Small intestine (tissue), 7 donors: ENCODE results near the gene DOCK7. TPM values are rescaled to one million over a fixed set of nuclear protein-coding genes. Genes with fewer than 3 reads are reported as not detected.
"Not testable (repeated sequence)": the region's sequence is repeated elsewhere in the genome, so short reads cannot be mapped to it uniquely, and the experiment has no call there.

ENCODE experiments used
- DNase-seq, 2 donors: peaks; one replicate each; pipeline versions ENCODE4 v3.0.0 to v3.0.0-alpha.2; 2013
- FAIRE-seq: peaks from 2 replicates; lab custom pipeline; 2012; peaks lifted over from hg19 to GRCh38; lab: Jason Lieb, UNC
- H3K27ac ChIP-seq, 3 donors: one replicate each; pipeline ENCODE4 v1.5.1; 2013; ENCODE audit warnings: low read length in 2 of 3, mild to moderate bottlenecking in 2 of 3, control low read depth in 1 of 3, inconsistent platforms in 1 of 3, low read depth in 1 of 3, moderate library complexity in 1 of 3
- H3K27me3 ChIP-seq, 3 donors: one replicate each; pipeline ENCODE4 v1.6.1; 2013; ENCODE audit warnings: low read length in 3 of 3, inconsistent platforms in 1 of 3; ENCODE audit not compliant: control insufficient read depth in 3 of 3, insufficient read depth in 3 of 3
- H3K36me3 ChIP-seq, 3 donors: one replicate each; pipeline ENCODE4 v1.6.1; 2013; ENCODE audit warnings: low read length in 3 of 3, inconsistent platforms in 1 of 3, low read depth in 1 of 3, mild to moderate bottlenecking in 1 of 3, moderate library complexity in 1 of 3; ENCODE audit not compliant: control insufficient read depth in 3 of 3, insufficient read depth in 2 of 3
- H3K4me1 ChIP-seq, 3 donors: one replicate each; pipeline ENCODE4 v1.6.1; 2013; ENCODE audit warnings: low read length in 2 of 3, inconsistent platforms in 1 of 3, low read depth in 1 of 3, mild to moderate bottlenecking in 1 of 3, moderate library complexity in 1 of 3; ENCODE audit not compliant: control insufficient read depth in 3 of 3, insufficient read depth in 2 of 3
- H3K4me3 ChIP-seq, 3 donors: one replicate each; pipeline ENCODE4 v1.5.1; 2013; ENCODE audit warnings: low read length in 3 of 3, control low read depth in 1 of 3, inconsistent platforms in 1 of 3, low read depth in 1 of 3, mild to moderate bottlenecking in 1 of 3, moderate library complexity in 1 of 3
- H3K9me3 ChIP-seq, 2 donors: one replicate each; pipeline ENCODE4 v1.6.1; 2013; ENCODE audit warnings: low read depth in 1 of 2, low read length in 1 of 2; ENCODE audit not compliant: control insufficient read depth in 2 of 2, insufficient read depth in 1 of 2
- WGBS, 3 donors: extraction: QIAGEN DNeasy Blood & Tissue Kit; methylation state at CpG; one replicate each; pipeline ENCODE4 v1.1.7; 2013; 5-methylcytosine and 5-hydroxymethylcytosine counted together
- polyA plus RNA-seq, 4 donors: library from polyadenylated mRNA; stranded (reverse) in 3 of 4; unstranded in 1 of 4; fragments of 200-250 nt in 3 of 4; fragments of 120-200 nt in 1 of 4; gene quantifications; one replicate each; pipeline versions ENCODE4 v1.2.1 to v1.2.3, GENCODE V29; 2013
- donor health status: healthy with polysubstance abuse.
- donor health status: control.
- donor health status: control.
- donor health status: Bipolar disorder and iron deficiency.
- donor health status: healthy.

The DOCK7 gene
- polyA plus RNA-seq, 4 donors, result 4.9 to 25.5 (median 7.0) TPM

GRCh38 chr1:62573675-62574074 lies 114.5 kb downstream of the DOCK7 start:
- Histone ChIP-seq H3K27ac (no peak overlapping the region), H3K27me3 (no peaks in the 10 kb centered on the region), H3K4me3 (no peak overlapping the region), H3K9me3 (peaks cover 0 to 3% of the 10 kb centered on the region in 2 donors), H3K36me3 (peaks cover 0 to 9% (median 2%) of the 10 kb centered on the region in 3 donors), H3K4me1 (no peaks in the 10 kb centered on the region)
- no peak for DNase-seq
- 40 to 44% (median 42%) methylated on average over 2 of the region's 2 CpGs for WGBS, 3 donors
- no peak for FAIRE-seq

GRCh38 chr1:62572476-62572875 lies 115.7 kb downstream of the DOCK7 start:
- DNase-seq, result no peak
- Histone ChIP-seq H3K36me3 (peaks cover 0 to 6% (median 2%) of the 10 kb centered on the region in 3 donors), H3K27me3 (no peaks in the 10 kb centered on the region), H3K27ac (no peak overlapping the region), H3K4me3 (no peak overlapping the region), H3K9me3 (peaks cover 0 to 3% of the 10 kb centered on the region in 2 donors), H3K4me1 (no peaks in the 10 kb centered on the region)
- no peak for FAIRE-seq

GRCh38 chr1:62571517-62571916 lies 116.7 kb downstream of the DOCK7 start:
- H3K4me3 ChIP-seq, H3K4me1 ChIP-seq, H3K9me3 ChIP-seq, H3K27ac ChIP-seq, FAIRE-seq, H3K27me3 ChIP-seq, DNase-seq, H3K36me3 ChIP-seq: not testable (repeated sequence)
- WGBS, 3 donors, result 87 to 96% (median 94%) methylated on average over 4 of the region's 4 CpGs

GRCh38 chr1:62567926-62568325 lies 120.3 kb downstream of the DOCK7 start:
- H3K4me3 ChIP-seq, H3K4me1 ChIP-seq, DNase-seq, H3K36me3 ChIP-seq, H3K27ac ChIP-seq, H3K9me3 ChIP-seq, FAIRE-seq, H3K27me3 ChIP-seq: not testable (repeated sequence)
- WGBS, 3 donors, result 55 to 83% (median 74%) methylated on average over 1 of the region's 1 CpG

GRCh38 chr1:62567182-62567581 lies 121.0 kb downstream of the DOCK7 start:
- not testable (repeated sequence) for FAIRE-seq
- WGBS, 3 donors, result 100% methylated on average over 1 of the region's 1 CpG

GRCh38 chr1:62561306-62561705 lies 126.9 kb downstream of the DOCK7 start:
- H3K27ac ChIP-seq, result no peak overlapping the region
- 91 to 96% (median 93%) methylated on average over 2 of the region's 2 CpGs for WGBS, 3 donors
- peaks cover 0 to 5% (median 4%) of the 10 kb centered on the region in 3 donors for H3K36me3 ChIP-seq
- no peaks in the 10 kb centered on the region for H3K4me1 ChIP-seq
- DNase-seq, result no peak
- H3K9me3 ChIP-seq, result no peaks in the 10 kb centered on the region
- H3K27me3 ChIP-seq, result no peaks in the 10 kb centered on the region
- FAIRE-seq, result no peak
- no peak overlapping the region for H3K4me3 ChIP-seq

More at GRCh38 chr1:62567182-62567581, 121.0 kb downstream of the DOCK7 start:
- H3K4me1 ChIP-seq, H3K4me3 ChIP-seq, H3K9me3 ChIP-seq, DNase-seq, H3K36me3 ChIP-seq, H3K27me3 ChIP-seq, H3K27ac ChIP-seq: not testable (repeated sequence)

- no peak overlapping the region for H3K27ac ChIP-seq
- no peak for DNase-seq
- no peaks in the 10 kb centered on the region for H3K27me3 ChIP-seq
- WGBS, 3 donors, result 85 to 92% (median 88%) methylated on average over 2 of the region's 2 CpGs
- no peak overlapping the region for H3K4me3 ChIP-seq
- H3K36me3 ChIP-seq, result peaks cover 0 to 6% (median 3%) of the 10 kb centered on the region in 3 donors
- no peak for FAIRE-seq
- no peaks in the 10 kb centered on the region for H3K9me3 ChIP-seq
- no peaks in the 10 kb centered on the region for H3K4me1 ChIP-seq
Measured at GRCh38 chr1:62544570-62544969, 143.6 kb downstream of the DOCK7 start.

- Histone ChIP-seq H3K4me1 (no peaks in the 10 kb centered on the region), H3K36me3 (peaks cover 0 to 11% (median 4%) of the 10 kb centered on the region in 3 donors), H3K4me3 (no peak overlapping the region), H3K27me3 (no peaks in the 10 kb centered on the region), H3K9me3 (no peaks in the 10 kb centered on the region), H3K27ac (no peak overlapping the region)
- FAIRE-seq (no peak), DNase-seq (no peak)
- WGBS, 3 donors, result 50% methylated on average over 2 of the region's 2 CpGs
Measured at GRCh38 chr1:62541048-62541447, 147.1 kb downstream of the DOCK7 start.

GRCh38 chr1:62539028-62539447 lies 149.1 kb downstream of the DOCK7 start:
- H3K27me3 ChIP-seq, result no peaks in the 10 kb centered on the region
- no peak overlapping the region for H3K4me3 ChIP-seq
- DNase-seq, result no peak
- peaks cover 3 to 19% (median 7%) of the 10 kb centered on the region in 3 donors for H3K36me3 ChIP-seq
- WGBS, 3 donors, result 56 to 78% (median 77%) methylated on average over 2 of the region's 2 CpGs
- FAIRE-seq, result no peak
- H3K4me1 ChIP-seq, result no peaks in the 10 kb centered on the region
- H3K9me3 ChIP-seq, result no peaks in the 10 kb centered on the region
- no peak overlapping the region for H3K27ac ChIP-seq
